ENCODE measurements around the gene TMEM225B.

DNA sequence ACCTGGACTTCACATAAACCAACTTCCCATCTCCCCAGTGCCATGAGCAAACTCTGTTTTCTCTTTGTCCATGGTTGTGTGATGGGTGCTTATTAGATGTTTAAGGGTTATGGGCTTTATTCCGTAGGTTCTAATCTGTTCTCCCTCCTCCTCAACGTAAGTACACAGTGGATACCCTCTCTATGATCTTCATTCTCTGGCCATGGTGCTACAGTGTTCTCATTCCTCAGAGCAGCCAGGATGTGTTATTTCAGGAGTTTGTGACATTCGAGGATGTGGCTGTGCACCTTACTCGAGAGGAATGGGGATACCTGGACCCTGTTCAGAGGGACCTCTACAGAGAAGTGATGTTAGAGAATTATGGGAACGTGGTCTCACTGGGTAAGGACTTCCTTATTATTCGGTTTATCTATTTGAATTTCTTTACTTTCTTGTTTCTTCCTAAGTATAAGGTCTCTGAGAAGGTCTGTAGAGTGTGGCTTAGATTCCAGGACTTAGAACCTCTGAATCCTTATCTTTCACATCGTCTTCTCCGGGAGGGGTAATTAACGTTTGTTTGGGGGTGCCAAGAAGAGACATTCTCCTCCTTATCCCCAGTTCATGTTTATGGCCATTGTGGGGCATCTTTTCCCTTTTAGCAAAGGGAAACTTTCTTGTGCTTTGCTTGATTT lies 35.8 kb upstream of the TMEM225B start:
- TF ChIP-seq, protein P1, sequence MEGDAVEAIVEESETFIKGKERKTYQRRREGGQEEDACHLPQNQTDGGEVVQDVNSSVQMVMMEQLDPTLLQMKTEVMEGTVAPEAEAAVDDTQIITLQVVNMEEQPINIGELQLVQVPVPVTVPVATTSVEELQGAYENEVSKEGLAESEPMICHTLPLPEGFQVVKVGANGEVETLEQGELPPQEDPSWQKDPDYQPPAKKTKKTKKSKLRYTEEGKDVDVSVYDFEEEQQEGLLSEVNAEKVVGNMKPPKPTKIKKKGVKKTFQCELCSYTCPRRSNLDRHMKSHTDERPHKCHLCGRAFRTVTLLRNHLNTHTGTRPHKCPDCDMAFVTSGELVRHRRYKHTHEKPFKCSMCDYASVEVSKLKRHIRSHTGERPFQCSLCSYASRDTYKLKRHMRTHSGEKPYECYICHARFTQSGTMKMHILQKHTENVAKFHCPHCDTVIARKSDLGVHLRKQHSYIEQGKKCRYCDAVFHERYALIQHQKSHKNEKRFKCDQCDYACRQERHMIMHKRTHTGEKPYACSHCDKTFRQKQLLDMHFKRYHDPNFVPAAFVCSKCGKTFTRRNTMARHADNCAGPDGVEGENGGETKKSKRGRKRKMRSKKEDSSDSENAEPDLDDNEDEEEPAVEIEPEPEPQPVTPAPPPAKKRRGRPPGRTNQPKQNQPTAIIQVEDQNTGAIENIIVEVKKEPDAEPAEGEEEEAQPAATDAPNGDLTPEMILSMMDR (conservative IDR thresholded peaks at IDR 0.05; ENCODE audit: low read depth, low read length) = no peak
- no peak for TF ChIP-seq RAD21 (IDR thresholded peaks at IDR 0.05; ENCODE audit: low read length)
- no peak for TF ChIP-seq RCOR1 (IDR thresholded peaks at IDR 0.05; ENCODE audit: insufficient replicate concordance, low read length)
- TF ChIP-seq, protein P2, sequence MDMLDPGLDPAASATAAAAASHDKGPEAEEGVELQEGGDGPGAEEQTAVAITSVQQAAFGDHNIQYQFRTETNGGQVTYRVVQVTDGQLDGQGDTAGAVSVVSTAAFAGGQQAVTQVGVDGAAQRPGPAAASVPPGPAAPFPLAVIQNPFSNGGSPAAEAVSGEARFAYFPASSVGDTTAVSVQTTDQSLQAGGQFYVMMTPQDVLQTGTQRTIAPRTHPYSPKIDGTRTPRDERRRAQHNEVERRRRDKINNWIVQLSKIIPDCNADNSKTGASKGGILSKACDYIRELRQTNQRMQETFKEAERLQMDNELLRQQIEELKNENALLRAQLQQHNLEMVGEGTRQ (IDR thresholded peaks at IDR 0.05; ENCODE audit: low read depth, low read length) = no peak
- 0 out of 2 replicates have a peak, but pooled peaks have one; percentile 7 for TF ChIP-seq POLR2A (IDR thresholded peaks at IDR 0.05; ENCODE audit: low read depth, low read length)
- TF ChIP-seq MAZ (IDR thresholded peaks at IDR 0.05; ENCODE audit: borderline replicate concordance, low read depth, low read length) = no peak
- no peak for TF ChIP-seq MXI1 (IDR thresholded peaks at IDR 0.05; ENCODE audit: borderline replicate concordance, low read depth, low read length)
- no peak for TF ChIP-seq CEBPB (IDR thresholded peaks at IDR 0.05; ENCODE audit: low read depth, low read length)
- no peak for TF ChIP-seq SMC3 (IDR thresholded peaks at IDR 0.05; ENCODE audit: low read depth, low read length)
- no peak for TF ChIP-seq CHD1 (IDR thresholded peaks at IDR 0.05; ENCODE audit: low read depth, low read length)
- no peak for TF ChIP-seq RFX5 (IDR thresholded peaks at IDR 0.05; ENCODE audit: low read depth, low read length)
- TF ChIP-seq NFE2L2 (IDR thresholded peaks at IDR 0.05; ENCODE audit: low read depth, low read length) = no peak
- no peak for TF ChIP-seq MAFK (IDR thresholded peaks at IDR 0.05; ENCODE audit: low read depth, low read length)

Measured in IMR-90 (cell line).